ENCODE data around the gene GBX2.

Gene GBX2

GRCh38 chr2:236163471-236164200 is 4.5 kb downstream of the GBX2 start:
- TF ChIP-seq, protein P1, sequence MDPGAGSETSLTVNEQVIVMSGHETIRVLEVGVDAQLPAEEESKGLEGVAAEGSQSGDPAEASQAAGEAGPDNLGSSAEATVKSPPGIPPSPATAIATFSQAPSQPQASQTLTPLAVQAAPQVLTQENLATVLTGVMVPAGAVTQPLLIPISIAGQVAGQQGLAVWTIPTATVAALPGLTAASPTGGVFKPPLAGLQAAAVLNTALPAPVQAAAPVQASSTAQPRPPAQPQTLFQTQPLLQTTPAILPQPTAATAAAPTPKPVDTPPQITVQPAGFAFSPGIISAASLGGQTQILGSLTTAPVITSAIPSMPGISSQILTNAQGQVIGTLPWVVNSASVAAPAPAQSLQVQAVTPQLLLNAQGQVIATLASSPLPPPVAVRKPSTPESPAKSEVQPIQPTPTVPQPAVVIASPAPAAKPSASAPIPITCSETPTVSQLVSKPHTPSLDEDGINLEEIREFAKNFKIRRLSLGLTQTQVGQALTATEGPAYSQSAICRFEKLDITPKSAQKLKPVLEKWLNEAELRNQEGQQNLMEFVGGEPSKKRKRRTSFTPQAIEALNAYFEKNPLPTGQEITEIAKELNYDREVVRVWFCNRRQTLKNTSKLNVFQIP (CRISPR knock-in tag; IDR thresholded peaks at IDR 0.05; ENCODE audit: borderline replicate concordance, low read depth) = no peak
- TF ChIP-seq RARB (CRISPR knock-in tag; IDR thresholded peaks at IDR 0.05) (no peak), ESRRG (CRISPR knock-in tag; IDR thresholded peaks at IDR 0.05) (no peak), SNAI2 (CRISPR knock-in tag; IDR thresholded peaks at IDR 0.05) (no peak), CSDC2 (CRISPR knock-in tag; IDR thresholded peaks at IDR 0.05) (no peak), GLIS3 (CRISPR knock-in tag; IDR thresholded peaks at IDR 0.05) (no peak), OSR1 (CRISPR knock-in tag; IDR thresholded peaks at IDR 0.05) (no peak), ZFP3 (CRISPR knock-in tag; IDR thresholded peaks at IDR 0.05) (no peak), ISL1 (CRISPR knock-in tag; IDR thresholded peaks at IDR 0.05) (no peak), PATZ1 (CRISPR knock-in tag; IDR thresholded peaks at IDR 0.05; ENCODE audit: borderline replicate concordance) (no peak), ZNF70 (CRISPR knock-in tag; IDR thresholded peaks at IDR 0.05) (no peak), ARNTL (CRISPR knock-in tag; IDR thresholded peaks at IDR 0.05; ENCODE audit: borderline replicate concordance, low read depth) (no peak)
- no peak for ATAC-seq

DNA sequence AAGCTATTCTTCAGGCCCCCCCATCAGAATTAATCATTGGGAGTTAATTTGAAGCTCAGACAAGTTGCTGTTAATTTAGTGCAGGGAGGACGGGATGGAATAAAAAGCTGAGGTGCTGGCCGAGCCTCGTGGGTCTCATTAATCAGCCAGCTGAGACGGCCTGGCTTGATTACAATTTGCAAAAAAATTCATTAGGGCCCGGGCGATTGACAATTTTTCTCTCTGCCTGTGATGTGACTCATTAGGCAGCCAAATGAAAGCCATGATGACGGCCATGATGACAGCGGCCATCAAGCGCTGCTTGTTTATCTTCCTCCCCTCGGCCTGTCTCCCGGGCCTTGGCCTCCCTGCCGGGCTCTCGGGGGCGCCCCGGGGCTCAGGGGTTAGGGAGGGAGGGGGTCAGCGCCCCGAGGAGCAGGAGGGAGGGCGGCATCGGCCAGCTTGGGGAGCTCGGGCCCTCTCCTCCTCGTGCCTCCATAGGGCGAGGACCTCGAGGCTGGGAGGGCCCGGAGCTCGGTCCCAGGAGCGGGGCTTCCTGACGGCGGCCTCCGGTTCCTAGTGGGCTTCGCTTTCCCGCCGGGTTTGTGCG is 5.2 kb downstream of the GBX2 start:
- no peak for ATAC-seq
- TF ChIP-seq, protein P2, sequence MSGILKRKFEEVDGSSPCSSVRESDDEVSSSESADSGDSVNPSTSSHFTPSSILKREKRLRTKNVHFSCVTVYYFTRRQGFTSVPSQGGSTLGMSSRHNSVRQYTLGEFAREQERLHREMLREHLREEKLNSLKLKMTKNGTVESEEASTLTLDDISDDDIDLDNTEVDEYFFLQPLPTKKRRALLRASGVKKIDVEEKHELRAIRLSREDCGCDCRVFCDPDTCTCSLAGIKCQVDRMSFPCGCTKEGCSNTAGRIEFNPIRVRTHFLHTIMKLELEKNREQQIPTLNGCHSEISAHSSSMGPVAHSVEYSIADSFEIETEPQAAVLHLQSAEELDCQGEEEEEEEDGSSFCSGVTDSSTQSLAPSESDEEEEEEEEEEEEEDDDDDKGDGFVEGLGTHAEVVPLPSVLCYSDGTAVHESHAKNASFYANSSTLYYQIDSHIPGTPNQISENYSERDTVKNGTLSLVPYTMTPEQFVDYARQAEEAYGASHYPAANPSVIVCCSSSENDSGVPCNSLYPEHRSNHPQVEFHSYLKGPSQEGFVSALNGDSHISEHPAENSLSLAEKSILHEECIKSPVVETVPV (CRISPR knock-in tag; IDR thresholded peaks at IDR 0.05) = no peak
- TF ChIP-seq BACH2 (CRISPR knock-in tag; IDR thresholded peaks at IDR 0.05; ENCODE audit: borderline replicate concordance) (no peak), ISL1 (CRISPR knock-in tag; IDR thresholded peaks at IDR 0.05) (no peak), OSR1 (CRISPR knock-in tag; IDR thresholded peaks at IDR 0.05) (no peak), SNAI2 (CRISPR knock-in tag; IDR thresholded peaks at IDR 0.05) (no peak), PATZ1 (CRISPR knock-in tag; IDR thresholded peaks at IDR 0.05; ENCODE audit: borderline replicate concordance) (no peak), RARB (CRISPR knock-in tag; IDR thresholded peaks at IDR 0.05) (no peak), CSDC2 (CRISPR knock-in tag; IDR thresholded peaks at IDR 0.05) (no peak)

- TF ChIP-seq TCF4 (CRISPR knock-in tag; IDR thresholded peaks at IDR 0.05; ENCODE audit: borderline replicate concordance) = no peak
- no peak for TF ChIP-seq OSR1 (CRISPR knock-in tag; IDR thresholded peaks at IDR 0.05)
- TF ChIP-seq, protein P3, sequence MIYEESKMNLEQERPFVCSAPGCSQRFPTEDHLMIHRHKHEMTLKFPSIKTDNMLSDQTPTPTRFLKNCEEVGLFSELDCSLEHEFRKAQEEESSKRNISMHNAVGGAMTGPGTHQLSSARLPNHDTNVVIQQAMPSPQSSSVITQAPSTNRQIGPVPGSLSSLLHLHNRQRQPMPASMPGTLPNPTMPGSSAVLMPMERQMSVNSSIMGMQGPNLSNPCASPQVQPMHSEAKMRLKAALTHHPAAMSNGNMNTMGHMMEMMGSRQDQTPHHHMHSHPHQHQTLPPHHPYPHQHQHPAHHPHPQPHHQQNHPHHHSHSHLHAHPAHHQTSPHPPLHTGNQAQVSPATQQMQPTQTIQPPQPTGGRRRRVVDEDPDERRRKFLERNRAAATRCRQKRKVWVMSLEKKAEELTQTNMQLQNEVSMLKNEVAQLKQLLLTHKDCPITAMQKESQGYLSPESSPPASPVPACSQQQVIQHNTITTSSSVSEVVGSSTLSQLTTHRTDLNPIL (CRISPR knock-in tag; IDR thresholded peaks at IDR 0.05; ENCODE audit: low read depth) = no peak
- no peak for TF ChIP-seq ARNTL (CRISPR knock-in tag; IDR thresholded peaks at IDR 0.05; ENCODE audit: borderline replicate concordance, low read depth)
- ATAC-seq = no peak
Observed at GRCh38 chr2:236162031-236162845, 5.9 kb downstream of the GBX2 start.

DNA sequence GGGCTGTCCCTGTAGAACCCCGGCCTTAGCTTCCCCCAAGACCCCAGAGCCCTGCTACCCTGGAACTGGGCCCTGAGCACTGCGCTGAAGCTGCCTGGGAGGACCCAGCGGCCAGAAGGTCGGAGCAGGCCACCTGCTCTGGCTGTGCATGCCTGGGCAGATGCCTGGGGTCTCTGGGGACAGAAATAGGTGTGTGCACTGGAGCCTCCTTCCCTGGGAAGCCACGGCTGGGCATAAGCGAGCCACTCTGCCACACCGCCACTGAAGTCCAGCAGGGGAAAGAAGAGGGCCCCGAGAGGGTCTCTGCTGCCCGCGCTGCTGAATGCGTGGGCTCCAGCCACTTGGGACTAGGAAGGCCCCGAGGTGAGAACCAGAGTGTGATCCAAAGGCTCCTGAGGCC is 6.7 kb downstream of the GBX2 start:
- no peak for ATAC-seq
- TF ChIP-seq TOX (CRISPR knock-in tag; IDR thresholded peaks at IDR 0.05; ENCODE audit: borderline replicate concordance) (no peak), ZFP3 (CRISPR knock-in tag; IDR thresholded peaks at IDR 0.05) (no peak), ZNF8 (CRISPR knock-in tag; IDR thresholded peaks at IDR 0.05) (no peak), ZC3H10 (CRISPR knock-in tag; IDR thresholded peaks at IDR 0.05) (no peak), TCF4 (CRISPR knock-in tag; IDR thresholded peaks at IDR 0.05; ENCODE audit: borderline replicate concordance) (no peak), OSR1 (CRISPR knock-in tag; IDR thresholded peaks at IDR 0.05) (no peak), ESRRG (CRISPR knock-in tag; IDR thresholded peaks at IDR 0.05) (no peak), ISL1 (CRISPR knock-in tag; IDR thresholded peaks at IDR 0.05) (no peak), SNAI2 (CRISPR knock-in tag; IDR thresholded peaks at IDR 0.05) (no peak), GLIS3 (CRISPR knock-in tag; IDR thresholded peaks at IDR 0.05) (no peak), ZNF70 (CRISPR knock-in tag; IDR thresholded peaks at IDR 0.05) (no peak)
- TF ChIP-seq, protein P1 (CRISPR knock-in tag; IDR thresholded peaks at IDR 0.05; ENCODE audit: borderline replicate concordance, low read depth) = no peak
- TF ChIP-seq, protein P3 (CRISPR knock-in tag; IDR thresholded peaks at IDR 0.05; ENCODE audit: low read depth) = no peak
